ENCODE data around the gene PNISR.

The PNISR gene

DNA sequence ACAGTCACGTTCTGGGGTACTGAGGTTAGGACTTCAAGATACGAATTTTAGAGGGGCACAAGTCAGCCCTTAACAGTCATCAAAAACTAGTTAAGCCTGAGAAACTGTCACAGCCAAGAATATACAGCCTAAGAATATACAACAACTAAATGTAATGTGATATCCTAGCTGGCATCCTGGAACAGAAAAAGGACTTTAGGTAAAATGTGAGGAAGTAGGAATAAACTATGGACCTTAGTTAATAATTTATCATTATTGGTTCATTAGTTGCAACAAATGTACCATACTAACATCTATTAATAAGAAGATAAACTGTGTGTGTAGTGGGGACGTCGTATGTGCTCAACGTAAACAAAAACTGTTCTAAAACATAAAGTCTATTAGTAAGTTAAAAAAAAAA lies 1.1 kb downstream of the PNISR start:
- no peak for ATAC-seq
- TF ChIP-seq, protein P1, sequence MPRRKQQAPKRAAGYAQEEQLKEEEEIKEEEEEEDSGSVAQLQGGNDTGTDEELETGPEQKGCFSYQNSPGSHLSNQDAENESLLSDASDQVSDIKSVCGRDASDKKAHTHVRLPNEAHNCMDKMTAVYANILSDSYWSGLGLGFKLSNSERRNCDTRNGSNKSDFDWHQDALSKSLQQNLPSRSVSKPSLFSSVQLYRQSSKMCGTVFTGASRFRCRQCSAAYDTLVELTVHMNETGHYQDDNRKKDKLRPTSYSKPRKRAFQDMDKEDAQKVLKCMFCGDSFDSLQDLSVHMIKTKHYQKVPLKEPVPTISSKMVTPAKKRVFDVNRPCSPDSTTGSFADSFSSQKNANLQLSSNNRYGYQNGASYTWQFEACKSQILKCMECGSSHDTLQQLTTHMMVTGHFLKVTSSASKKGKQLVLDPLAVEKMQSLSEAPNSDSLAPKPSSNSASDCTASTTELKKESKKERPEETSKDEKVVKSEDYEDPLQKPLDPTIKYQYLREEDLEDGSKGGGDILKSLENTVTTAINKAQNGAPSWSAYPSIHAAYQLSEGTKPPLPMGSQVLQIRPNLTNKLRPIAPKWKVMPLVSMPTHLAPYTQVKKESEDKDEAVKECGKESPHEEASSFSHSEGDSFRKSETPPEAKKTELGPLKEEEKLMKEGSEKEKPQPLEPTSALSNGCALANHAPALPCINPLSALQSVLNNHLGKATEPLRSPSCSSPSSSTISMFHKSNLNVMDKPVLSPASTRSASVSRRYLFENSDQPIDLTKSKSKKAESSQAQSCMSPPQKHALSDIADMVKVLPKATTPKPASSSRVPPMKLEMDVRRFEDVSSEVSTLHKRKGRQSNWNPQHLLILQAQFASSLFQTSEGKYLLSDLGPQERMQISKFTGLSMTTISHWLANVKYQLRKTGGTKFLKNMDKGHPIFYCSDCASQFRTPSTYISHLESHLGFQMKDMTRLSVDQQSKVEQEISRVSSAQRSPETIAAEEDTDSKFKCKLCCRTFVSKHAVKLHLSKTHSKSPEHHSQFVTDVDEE (CRISPR knock-in tag; IDR thresholded peaks at IDR 0.05): no peak
- TF ChIP-seq, protein P2, sequence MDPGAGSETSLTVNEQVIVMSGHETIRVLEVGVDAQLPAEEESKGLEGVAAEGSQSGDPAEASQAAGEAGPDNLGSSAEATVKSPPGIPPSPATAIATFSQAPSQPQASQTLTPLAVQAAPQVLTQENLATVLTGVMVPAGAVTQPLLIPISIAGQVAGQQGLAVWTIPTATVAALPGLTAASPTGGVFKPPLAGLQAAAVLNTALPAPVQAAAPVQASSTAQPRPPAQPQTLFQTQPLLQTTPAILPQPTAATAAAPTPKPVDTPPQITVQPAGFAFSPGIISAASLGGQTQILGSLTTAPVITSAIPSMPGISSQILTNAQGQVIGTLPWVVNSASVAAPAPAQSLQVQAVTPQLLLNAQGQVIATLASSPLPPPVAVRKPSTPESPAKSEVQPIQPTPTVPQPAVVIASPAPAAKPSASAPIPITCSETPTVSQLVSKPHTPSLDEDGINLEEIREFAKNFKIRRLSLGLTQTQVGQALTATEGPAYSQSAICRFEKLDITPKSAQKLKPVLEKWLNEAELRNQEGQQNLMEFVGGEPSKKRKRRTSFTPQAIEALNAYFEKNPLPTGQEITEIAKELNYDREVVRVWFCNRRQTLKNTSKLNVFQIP (CRISPR knock-in tag; IDR thresholded peaks at IDR 0.05; ENCODE audit: borderline replicate concordance, low read depth): no peak
- TF ChIP-seq ISL1 (CRISPR knock-in tag; IDR thresholded peaks at IDR 0.05) (no peak), ARNTL (CRISPR knock-in tag; IDR thresholded peaks at IDR 0.05; ENCODE audit: borderline replicate concordance, low read depth) (no peak), ZNF565 (CRISPR knock-in tag; conservative IDR thresholded peaks at IDR 0.05; ENCODE audit: low read depth) (no peak), ZNF70 (CRISPR knock-in tag; IDR thresholded peaks at IDR 0.05) (no peak), PPARA (CRISPR knock-in tag; IDR thresholded peaks at IDR 0.05; ENCODE audit: borderline replicate concordance) (no peak), ZC3H10 (CRISPR knock-in tag; IDR thresholded peaks at IDR 0.05) (no peak), OSR1 (CRISPR knock-in tag; IDR thresholded peaks at IDR 0.05) (no peak), ZFP30 (CRISPR knock-in tag; IDR thresholded peaks at IDR 0.05) (no peak)
- TF ChIP-seq, protein P3, sequence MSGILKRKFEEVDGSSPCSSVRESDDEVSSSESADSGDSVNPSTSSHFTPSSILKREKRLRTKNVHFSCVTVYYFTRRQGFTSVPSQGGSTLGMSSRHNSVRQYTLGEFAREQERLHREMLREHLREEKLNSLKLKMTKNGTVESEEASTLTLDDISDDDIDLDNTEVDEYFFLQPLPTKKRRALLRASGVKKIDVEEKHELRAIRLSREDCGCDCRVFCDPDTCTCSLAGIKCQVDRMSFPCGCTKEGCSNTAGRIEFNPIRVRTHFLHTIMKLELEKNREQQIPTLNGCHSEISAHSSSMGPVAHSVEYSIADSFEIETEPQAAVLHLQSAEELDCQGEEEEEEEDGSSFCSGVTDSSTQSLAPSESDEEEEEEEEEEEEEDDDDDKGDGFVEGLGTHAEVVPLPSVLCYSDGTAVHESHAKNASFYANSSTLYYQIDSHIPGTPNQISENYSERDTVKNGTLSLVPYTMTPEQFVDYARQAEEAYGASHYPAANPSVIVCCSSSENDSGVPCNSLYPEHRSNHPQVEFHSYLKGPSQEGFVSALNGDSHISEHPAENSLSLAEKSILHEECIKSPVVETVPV (CRISPR knock-in tag; IDR thresholded peaks at IDR 0.05): no peak

DNA sequence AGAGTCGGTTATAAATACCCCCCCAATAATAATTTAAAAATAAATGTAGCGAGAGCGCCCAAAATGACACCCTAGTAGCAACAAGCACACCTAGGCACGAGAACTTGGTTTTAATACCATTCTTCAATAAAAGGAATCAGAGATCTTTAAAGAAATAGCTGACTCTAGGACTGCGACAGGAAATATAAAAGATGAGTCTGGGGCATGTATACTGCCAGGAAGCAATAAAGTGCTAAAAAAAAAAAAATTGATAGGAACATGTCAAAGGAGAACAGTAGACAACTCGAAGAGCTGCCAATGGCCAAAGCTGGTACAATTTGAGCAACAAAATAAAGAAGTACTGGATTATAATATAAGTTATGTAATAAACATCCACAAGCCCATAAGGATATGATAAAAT lies 2.2 kb downstream of the PNISR start:
- no peak for ATAC-seq
- no peak for TF ChIP-seq ZFP30 (CRISPR knock-in tag; IDR thresholded peaks at IDR 0.05)
- TF ChIP-seq CSDC2 (CRISPR knock-in tag; IDR thresholded peaks at IDR 0.05): no peak
- TF ChIP-seq ARNTL (CRISPR knock-in tag; IDR thresholded peaks at IDR 0.05; ENCODE audit: borderline replicate concordance, low read depth): no peak
- TF ChIP-seq, protein P4, sequence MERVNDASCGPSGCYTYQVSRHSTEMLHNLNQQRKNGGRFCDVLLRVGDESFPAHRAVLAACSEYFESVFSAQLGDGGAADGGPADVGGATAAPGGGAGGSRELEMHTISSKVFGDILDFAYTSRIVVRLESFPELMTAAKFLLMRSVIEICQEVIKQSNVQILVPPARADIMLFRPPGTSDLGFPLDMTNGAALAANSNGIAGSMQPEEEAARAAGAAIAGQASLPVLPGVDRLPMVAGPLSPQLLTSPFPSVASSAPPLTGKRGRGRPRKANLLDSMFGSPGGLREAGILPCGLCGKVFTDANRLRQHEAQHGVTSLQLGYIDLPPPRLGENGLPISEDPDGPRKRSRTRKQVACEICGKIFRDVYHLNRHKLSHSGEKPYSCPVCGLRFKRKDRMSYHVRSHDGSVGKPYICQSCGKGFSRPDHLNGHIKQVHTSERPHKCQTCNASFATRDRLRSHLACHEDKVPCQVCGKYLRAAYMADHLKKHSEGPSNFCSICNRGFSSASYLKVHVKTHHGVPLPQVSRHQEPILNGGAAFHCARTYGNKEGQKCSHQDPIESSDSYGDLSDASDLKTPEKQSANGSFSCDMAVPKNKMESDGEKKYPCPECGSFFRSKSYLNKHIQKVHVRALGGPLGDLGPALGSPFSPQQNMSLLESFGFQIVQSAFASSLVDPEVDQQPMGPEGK (CRISPR knock-in tag; IDR thresholded peaks at IDR 0.05; ENCODE audit: borderline replicate concordance): no peak
- no peak for TF ChIP-seq ZNF70 (CRISPR knock-in tag; IDR thresholded peaks at IDR 0.05)
- TF ChIP-seq ESRRG (CRISPR knock-in tag; IDR thresholded peaks at IDR 0.05): no peak
- TF ChIP-seq ZC3H10 (CRISPR knock-in tag; IDR thresholded peaks at IDR 0.05): no peak
- no peak for TF ChIP-seq OSR1 (CRISPR knock-in tag; IDR thresholded peaks at IDR 0.05)
- TF ChIP-seq, protein P2 (CRISPR knock-in tag; IDR thresholded peaks at IDR 0.05; ENCODE audit: borderline replicate concordance, low read depth): no peak
- TF ChIP-seq SNAI2 (CRISPR knock-in tag; IDR thresholded peaks at IDR 0.05): no peak
- TF ChIP-seq PPARA (CRISPR knock-in tag; IDR thresholded peaks at IDR 0.05; ENCODE audit: borderline replicate concordance): no peak

DNA sequence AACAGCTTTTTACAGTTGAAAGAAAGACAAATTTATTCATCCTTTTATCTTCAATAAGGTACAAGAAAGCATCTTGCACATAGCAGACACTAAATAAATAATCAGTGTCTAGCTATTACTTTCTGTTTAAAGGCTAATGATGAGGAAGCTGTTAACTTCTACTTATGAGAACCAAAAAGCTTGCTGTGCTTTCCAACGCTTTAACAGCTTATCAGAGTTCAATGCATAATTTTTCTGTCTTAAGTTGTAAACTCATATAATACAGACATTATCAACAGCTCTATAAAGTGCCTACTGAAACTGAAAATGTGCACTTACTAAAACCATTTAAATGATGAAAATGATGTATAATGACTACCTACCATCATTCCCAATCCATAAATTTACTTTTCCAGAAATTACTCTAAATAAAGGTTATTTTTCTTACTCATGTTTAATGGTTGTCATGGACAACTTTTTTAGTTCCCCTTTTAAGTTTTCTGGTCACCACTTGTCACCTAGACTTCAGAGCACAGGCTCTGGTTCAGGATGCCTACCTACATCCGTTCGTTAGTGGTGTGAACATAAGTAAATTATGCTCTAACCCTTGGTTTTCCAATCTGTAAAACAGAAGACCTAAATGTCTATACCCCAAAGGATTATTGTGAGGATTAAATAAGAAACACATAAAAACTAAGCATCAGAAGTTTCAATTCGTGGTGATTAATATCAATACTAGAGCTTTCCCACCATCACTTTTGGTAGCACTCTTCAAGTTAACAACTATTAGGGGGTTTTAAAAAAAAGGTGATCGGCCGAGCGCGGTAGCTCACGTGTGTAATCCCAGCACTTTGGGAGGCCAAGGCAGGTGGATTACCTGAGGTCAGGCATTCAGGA lies 8.0 kb downstream of the PNISR start:
- no peak for ATAC-seq
- TF ChIP-seq RARB (CRISPR knock-in tag; IDR thresholded peaks at IDR 0.05) (no peak), ZNF70 (CRISPR knock-in tag; IDR thresholded peaks at IDR 0.05) (no peak), ZNF8 (CRISPR knock-in tag; IDR thresholded peaks at IDR 0.05) (no peak), ISL1 (CRISPR knock-in tag; IDR thresholded peaks at IDR 0.05) (no peak), ESRRG (CRISPR knock-in tag; IDR thresholded peaks at IDR 0.05) (no peak), ZFP30 (CRISPR knock-in tag; IDR thresholded peaks at IDR 0.05) (no peak), BACH2 (CRISPR knock-in tag; IDR thresholded peaks at IDR 0.05; ENCODE audit: borderline replicate concordance) (no peak), PPARA (CRISPR knock-in tag; IDR thresholded peaks at IDR 0.05; ENCODE audit: borderline replicate concordance) (no peak)
- TF ChIP-seq, protein P4 (CRISPR knock-in tag; IDR thresholded peaks at IDR 0.05; ENCODE audit: borderline replicate concordance): no peak
- TF ChIP-seq, protein P3 (CRISPR knock-in tag; IDR thresholded peaks at IDR 0.05): no peak
- TF ChIP-seq, protein P2 (CRISPR knock-in tag; IDR thresholded peaks at IDR 0.05; ENCODE audit: borderline replicate concordance, low read depth): no peak
